Activated CD4-positive, alpha-beta T cell treated with anti-CD3 and anti-CD28 coated beads, Interleukin-2, amount 10 ng/mL, durations not matched to agents 7 days and 5 days (primary cell): Measurements from ENCODE around the gene TECPR2. TPM values are rescaled to one million over a fixed set of nuclear protein-coding genes. Genes with fewer than 3 reads are reported as not detected.

Experiments
- CTCF ChIA-PET: fragments of 350-600 bp; sonication (Branson Sonifier 250); formaldehyde crosslinking; loops from one replicate; lab custom pipeline; 2021; ENCODE audit warnings: antibody characterized with exemption; lab: Charles Lee
- POLR2A ChIA-PET: fragments of 350-600 bp; sonication (Branson Sonifier 250); formaldehyde crosslinking; loops from one replicate; lab custom pipeline; 2021; ENCODE audit warnings: antibody characterized with exemption; lab: Charles Lee
- DNase-seq: peaks from one replicate; pipeline ENCODE4 v3.0.0-alpha.2; 2020
- H3K27ac Mint-ChIP-seq: one replicate; pipeline ENCODE4 v1.8.0; 2021; ENCODE audit warnings: mild to moderate bottlenecking, moderate library complexity, mixed read lengths
- H3K27me3 Mint-ChIP-seq: one replicate; pipeline ENCODE4 v1.8.0; 2021; ENCODE audit warnings: mixed read lengths
- H3K36me3 Mint-ChIP-seq: one replicate; pipeline ENCODE4 v1.8.0; 2021; ENCODE audit warnings: low read depth, mixed read lengths
- H3K4me1 Mint-ChIP-seq: one replicate; pipeline ENCODE4 v1.8.0; 2021; ENCODE audit warnings: mixed read lengths
- H3K4me3 Mint-ChIP-seq: one replicate; pipeline ENCODE4 v1.8.0; 2021; ENCODE audit warnings: mild to moderate bottlenecking, moderate library complexity, mixed read lengths
- H3K9me3 Mint-ChIP-seq: one replicate; pipeline ENCODE4 v1.8.0; 2021; ENCODE audit warnings: mixed read lengths
- total RNA-seq, 2 experiments: library from RNA; stranded (reverse); gene quantifications; one replicate each; pipeline ENCODE4 v1.2.3, GENCODE V29; 2021

Gene TECPR2
- total RNA-seq, 2 experiments from 2014 or later: 8.2 to 10.7 TPM

GRCh38 chr14:102390064-102390855 is 27.5 kb downstream of the TECPR2 start:
- H3K36me3 Mint-ChIP-seq: peaks cover 5% of the 10 kb centered on the region
- ChIA-PET CTCF (interaction anchor here (1.0 kb wide), 1 partner anchor 28 kb away, joined by 4 read pairs; the partner anchor contains the start of genes CINP and TECPR2), POLR2A (interaction anchor here (0.6 kb wide), 1 partner anchor 20 kb away, joined by 4 read pairs; no protein-coding TSS in a partner anchor)

GRCh38 chr14:102392506-102392905 is 29.8 kb downstream of the TECPR2 start:
- peaks cover 11% of the 10 kb centered on the region for H3K9me3 Mint-ChIP-seq
- ChIA-PET CTCF (interaction anchor here (1.5 kb wide), 1 partner anchor 50 kb away, joined by 3 read pairs; no protein-coding TSS in a partner anchor), POLR2A (no interaction called here)
- no peak overlapping the region for H3K4me3 Mint-ChIP-seq
- no peak overlapping the region for H3K27ac Mint-ChIP-seq
- peaks cover 16% of the 10 kb centered on the region for H3K36me3 Mint-ChIP-seq
- H3K27me3 Mint-ChIP-seq: no peaks in the 10 kb centered on the region
- DNase-seq: no peak
- peaks cover 8% of the 10 kb centered on the region for H3K4me1 Mint-ChIP-seq

More at GRCh38 chr14:102390064-102390855, 27.5 kb downstream of the TECPR2 start:
- peaks cover 9% of the 10 kb centered on the region for H3K4me1 Mint-ChIP-seq
- DNase-seq: no peak
- H3K9me3 Mint-ChIP-seq: peaks cover 2% of the 10 kb centered on the region
- H3K4me3 Mint-ChIP-seq: no peak overlapping the region
- no peaks in the 10 kb centered on the region for H3K27me3 Mint-ChIP-seq
- H3K27ac Mint-ChIP-seq: no peak overlapping the region

GRCh38 chr14:102394717-102395375 is 32.1 kb downstream of the TECPR2 start:
- peaks cover 26% of the 10 kb centered on the region for H3K36me3 Mint-ChIP-seq
- H3K4me1 Mint-ChIP-seq: peaks cover 8% of the 10 kb centered on the region
- ChIA-PET CTCF (interaction anchor here (0.8 to 1.4 kb wide), 3 partner anchors 12 to 129 kb away, joined by 3 to 7 read pairs (median 3); no protein-coding TSS in a partner anchor), POLR2A (interaction anchor here (0.7 to 0.8 kb wide), 2 partner anchors 25 to 32 kb away, joined by 3 read pairs; partner anchors contain the start of genes CINP and TECPR2)
- no peak overlapping the region for H3K27ac Mint-ChIP-seq
- H3K9me3 Mint-ChIP-seq: peaks cover 21% of the 10 kb centered on the region
- no peak for DNase-seq
- no peaks in the 10 kb centered on the region for H3K27me3 Mint-ChIP-seq
- H3K4me3 Mint-ChIP-seq: no peak overlapping the region

- no peak for DNase-seq
- ChIA-PET CTCF (no interaction called here), POLR2A (no interaction called here)
- Mint-ChIP-seq H3K9me3 (peaks cover 24% of the 10 kb centered on the region), H3K36me3 (peaks cover 29% of the 10 kb centered on the region), H3K27me3 (no peaks in the 10 kb centered on the region), H3K27ac (no peak overlapping the region), H3K4me1 (peaks cover 8% of the 10 kb centered on the region), H3K4me3 (no peak overlapping the region)
These were observed 33.8 kb downstream of the TECPR2 start for GRCh38 chr14:102396521-102396920.

GRCh38 chr14:102403028-102403427 is 40.3 kb downstream of the TECPR2 start:
- DNase-seq: no peak
- H3K4me3 Mint-ChIP-seq: no peak overlapping the region
- ChIA-PET CTCF (no interaction called here), POLR2A (no interaction called here)
- peaks cover 33% of the 10 kb centered on the region for H3K36me3 Mint-ChIP-seq
- H3K9me3 Mint-ChIP-seq: peaks cover 34% of the 10 kb centered on the region
- no peaks in the 10 kb centered on the region for H3K4me1 Mint-ChIP-seq
- H3K27ac Mint-ChIP-seq: no peak overlapping the region
- no peaks in the 10 kb centered on the region for H3K27me3 Mint-ChIP-seq

GRCh38 chr14:102407258-102407657 is 44.5 kb downstream of the TECPR2 start:
- ChIA-PET POLR2A (no interaction called here), CTCF (interaction anchor here (1.2 kb wide), 1 partner anchor 29 kb away, joined by 3 read pairs; no protein-coding TSS in a partner anchor)
- Mint-ChIP-seq H3K4me1 (peaks cover 10% of the 10 kb centered on the region), H3K27me3 (no peaks in the 10 kb centered on the region), H3K36me3 (peaks cover 28% of the 10 kb centered on the region), H3K4me3 (no peak overlapping the region), H3K27ac (no peak overlapping the region), H3K9me3 (peaks cover 17% of the 10 kb centered on the region)
- DNase-seq: no peak

GRCh38 chr14:102408724-102409123 is 46.0 kb downstream of the TECPR2 start:
- CTCF ChIA-PET: interaction anchor here (0.6 to 1.1 kb wide), 2 partner anchors 9 to 58 kb away, joined by 3 to 5 read pairs; no protein-coding TSS in a partner anchor
- POLR2A ChIA-PET: no interaction called here

GRCh38 chr14:102415671-102416070 is 52.9 kb downstream of the TECPR2 start:
- DNase-seq: no peak
- Mint-ChIP-seq H3K4me1 (no peaks in the 10 kb centered on the region), H3K36me3 (no peaks in the 10 kb centered on the region), H3K4me3 (no peak overlapping the region), H3K27ac (no peak overlapping the region), H3K27me3 (no peaks in the 10 kb centered on the region), H3K9me3 (no peaks in the 10 kb centered on the region)
- ChIA-PET CTCF (no interaction called here), POLR2A (no interaction called here)

More at GRCh38 chr14:102408724-102409123, 46.0 kb downstream of the TECPR2 start:
- Mint-ChIP-seq H3K27ac (no peak overlapping the region), H3K4me3 (no peak overlapping the region), H3K4me1 (peaks cover 10% of the 10 kb centered on the region), H3K36me3 (peaks cover 16% of the 10 kb centered on the region), H3K27me3 (no peaks in the 10 kb centered on the region), H3K9me3 (peaks cover 5% of the 10 kb centered on the region)
- DNase-seq: no peak

- Mint-ChIP-seq H3K36me3 (no peaks in the 10 kb centered on the region), H3K27me3 (no peaks in the 10 kb centered on the region), H3K9me3 (no peaks in the 10 kb centered on the region), H3K27ac (no peak overlapping the region), H3K4me1 (no peaks in the 10 kb centered on the region), H3K4me3 (no peak overlapping the region)
- no peak for DNase-seq
- POLR2A ChIA-PET: no interaction called here
- CTCF ChIA-PET: no interaction called here
These were observed 54.3 kb downstream of the TECPR2 start for GRCh38 chr14:102417001-102417431.

GRCh38 chr14:102417646-102418045 is 54.9 kb downstream of the TECPR2 start:
- Mint-ChIP-seq H3K9me3 (no peaks in the 10 kb centered on the region), H3K4me3 (no peak overlapping the region), H3K4me1 (no peaks in the 10 kb centered on the region), H3K27ac (no peak overlapping the region), H3K27me3 (no peaks in the 10 kb centered on the region), H3K36me3 (no peaks in the 10 kb centered on the region)
- no peak for DNase-seq
- CTCF ChIA-PET: no interaction called here
- POLR2A ChIA-PET: no interaction called here

- Mint-ChIP-seq H3K4me3 (no peak overlapping the region), H3K27me3 (no peaks in the 10 kb centered on the region), H3K27ac (peak overlapping the region; percentile 58), H3K4me1 (no peaks in the 10 kb centered on the region), H3K9me3 (no peaks in the 10 kb centered on the region), H3K36me3 (no peaks in the 10 kb centered on the region)
- ChIA-PET POLR2A (no interaction called here), CTCF (no interaction called here)
- no peak for DNase-seq
These were observed 55.6 kb downstream of the TECPR2 start for GRCh38 chr14:102418169-102418852.

GRCh38 chr14:102418853-102419240 is 56.1 kb downstream of the TECPR2 start:
- no peak for DNase-seq
- H3K4me1 Mint-ChIP-seq: no peaks in the 10 kb centered on the region
- no peak overlapping the region for H3K4me3 Mint-ChIP-seq
- peak overlapping the region; percentile 58 for H3K27ac Mint-ChIP-seq
- no peaks in the 10 kb centered on the region for H3K36me3 Mint-ChIP-seq
- H3K9me3 Mint-ChIP-seq: no peaks in the 10 kb centered on the region
- ChIA-PET POLR2A (no interaction called here), CTCF (no interaction called here)
- H3K27me3 Mint-ChIP-seq: no peaks in the 10 kb centered on the region
